HepG2 (cell line): ENCODE results near the gene SMIM1. TPM values are rescaled to one million over a fixed set of nuclear protein-coding genes. Genes with fewer than 3 reads are reported as not detected.

Experiments
- ATAC-seq: fragments of 200-7000 bp; cut with Tn5 transposase; 3 replicates; pipeline ENCODE4 v1.9.1; 2020; ENCODE audit warnings: mild to moderate bottlenecking, moderate library complexity
- BruUV-seq: library from RNA; stranded (reverse); fragments of 400-500 nt; replicated peaks from 2 replicates; lab custom pipeline; 2021; lab: Mats Ljungman, UMichigan
- CTCF ChIA-PET: fragments of 300-600 bp; formaldehyde crosslinking; extraction: SDS; loops from one replicate; lab custom pipeline; 2021; ENCODE audit warnings: low total read pairs, inconsistent platforms, low intra/inter-chr PET ratio; lab: Yijun Ruan, JAX
- POLR2A ChIA-PET: fragments of 350-600 bp; sonication (Branson Sonifier 250); formaldehyde crosslinking; loops from one replicate; lab custom pipeline; 2020; ENCODE audit warnings: antibody characterized with exemption, inconsistent platforms; lab: Yijun Ruan, JAX
- DNase-seq: peaks from one replicate; pipeline ENCODE4 v3.0.0-alpha.2; 2015; ENCODE audit warnings: low spot score
- FAIRE-seq: peaks from 3 replicates; lab custom pipeline; 2011; peaks lifted over from hg19 to GRCh38; lab: Jason Lieb, UNC
- H2AFZ ChIP-seq: one replicate; pipeline ENCODE4 v1.6.1; 2011; ENCODE audit warnings: low read length, inconsistent platforms
- H3K27ac ChIP-seq: fragments of 300-600 bp; 3 replicates; pipeline ENCODE4 v1.8.0; 2011; ENCODE audit warnings: mixed run types, mild to moderate bottlenecking, mixed read lengths, low read length, inconsistent platforms; ENCODE audit not compliant: insufficient read depth; ENCODE audit errors: extremely low read length
- H3K27me3 ChIP-seq, 2 experiments: fragments of 200-600 bp in 1 of 2; 2 replicates in 1 of 2; 3 replicates in 1 of 2; pipeline versions ENCODE4 v1.6.0 to v1.8.0; 2011; ENCODE audit warnings: low read length in 2 of 2, mild to moderate bottlenecking in 2 of 2, moderate library complexity in 2 of 2, inconsistent platforms in 1 of 2; ENCODE audit not compliant: insufficient read depth in 2 of 2, control insufficient read depth in 1 of 2
- H3K36me3 ChIP-seq, 2 experiments: fragments of 200-600 bp in 1 of 2; replicated peaks in 1 of 2; 2 replicates in 1 of 2; 3 replicates in 1 of 2; pipeline versions ENCODE4 v1.5.1 to v1.8.0; 2011; ENCODE audit warnings: low read length in 2 of 2, inconsistent platforms in 1 of 2; ENCODE audit not compliant: insufficient read depth in 2 of 2, control insufficient read depth in 1 of 2
- H3K4me1 ChIP-seq: 2 replicates; pipeline ENCODE4 v1.5.1; 2012; ENCODE audit warnings: low read length, inconsistent platforms; ENCODE audit not compliant: insufficient read depth
- H3K4me2 ChIP-seq: 2 replicates; pipeline ENCODE4 v1.6.0; 2011; ENCODE audit warnings: low read depth, low read length, inconsistent platforms
- H3K4me3 ChIP-seq, 3 experiments: fragments of 200-600 bp in 1 of 3; sonication (generic), shearing (Covaris generic) in 1 of 3; replicated peaks in 1 of 3; 2 replicates each; pipeline ENCODE4 v1.5.1; 2011 to 2016; ENCODE audit warnings: low read length in 3 of 3, inconsistent platforms in 2 of 3, low read depth in 2 of 3, mild to moderate bottlenecking in 2 of 3, control low read depth in 1 of 3, mixed read lengths in 1 of 3; ENCODE audit not compliant: insufficient read depth in 1 of 3
- H3K79me2 ChIP-seq: one replicate; pipeline ENCODE4 v1.6.1; 2011; ENCODE audit warnings: low read length, inconsistent platforms; ENCODE audit not compliant: insufficient read depth
- H3K9ac ChIP-seq: 2 replicates; pipeline ENCODE4 v1.6.0; 2011; ENCODE audit warnings: mild to moderate bottlenecking, low read depth, low read length, inconsistent platforms; ENCODE audit not compliant: insufficient read depth
- H3K9me3 ChIP-seq: 2 replicates; pipeline ENCODE4 v1.5.1; 2012; ENCODE audit warnings: mild to moderate bottlenecking, low read length
- H4K20me1 ChIP-seq: 2 replicates; pipeline ENCODE4 v1.6.0; 2011; ENCODE audit warnings: inconsistent platforms, mild to moderate bottlenecking, low read length, moderate library complexity; ENCODE audit not compliant: insufficient read depth
- CREM ChIP-seq, 2 experiments: sonication (generic) in 1 of 2; formaldehyde crosslinking in 1 of 2; IDR thresholded peaks; 2 replicates each; pipeline versions ENCODE4 v1.4.0 to v1.6.1; 2016 to 2020; ENCODE audit warnings: antibody characterized with exemption in 1 of 2, mild to moderate bottlenecking in 1 of 2, missing genetic modification reagents in 1 of 2
- EED ChIP-seq: sonication (generic); formaldehyde crosslinking; IDR thresholded peaks from 2 replicates; pipeline ENCODE4 v1.5.0; 2020; ENCODE audit warnings: mild to moderate bottlenecking, missing genetic modification reagents
- FOXA3 ChIP-seq: IDR thresholded peaks from 2 replicates; pipeline ENCODE4 v1.6.1; 2016; ENCODE audit warnings: missing genetic modification reagents, missing compliant biosample characterization
- HNF1A ChIP-seq, 2 experiments: sonication (generic) in 1 of 2; formaldehyde crosslinking in 1 of 2; IDR thresholded peaks; 2 replicates each; pipeline versions ENCODE4 v1.4.0 to v1.6.1; 2016 to 2020; ENCODE audit warnings: borderline replicate concordance in 1 of 2, low read depth in 1 of 2, mild to moderate bottlenecking in 1 of 2, missing genetic modification reagents in 1 of 2
- MYC ChIP-seq: sonication (generic); formaldehyde crosslinking; IDR thresholded peaks from 2 replicates; pipeline ENCODE4 v1.9.0; 2021; ENCODE audit warnings: missing genetic modification reagents, borderline replicate concordance
- ZNF234 ChIP-seq: sonication (generic); formaldehyde crosslinking; conservative IDR thresholded peaks from 2 replicates; pipeline ENCODE4 v1.5.1; 2020; ENCODE audit warnings: mild to moderate bottlenecking, missing genetic modification reagents
- ZNF431 ChIP-seq: sonication (generic); formaldehyde crosslinking; IDR thresholded peaks from 2 replicates; pipeline ENCODE4 v1.9.0; 2022; ENCODE audit warnings: missing genetic modification reagents, low read depth, mild to moderate bottlenecking, borderline replicate concordance
- ZNF446 ChIP-seq: sonication (generic); formaldehyde crosslinking; IDR thresholded peaks from 2 replicates; pipeline ENCODE4 v1.5.0; 2020; ENCODE audit warnings: mild to moderate bottlenecking, missing genetic modification reagents
- ZNF557 ChIP-seq: sonication (generic); formaldehyde crosslinking; IDR thresholded peaks from 2 replicates; pipeline ENCODE4 v1.4.0; 2020; ENCODE audit warnings: missing genetic modification reagents
- ZNF564 ChIP-seq: sonication (generic); formaldehyde crosslinking; IDR thresholded peaks from 2 replicates; pipeline ENCODE4 v1.8.1; 2023; ENCODE audit warnings: mild to moderate bottlenecking, missing genetic modification reagents
- ZNF605 ChIP-seq: sonication (generic); formaldehyde crosslinking; IDR thresholded peaks from 2 replicates; pipeline ENCODE4 v1.8.0; 2022; ENCODE audit warnings: mild to moderate bottlenecking, missing genetic modification reagents
- ZNF883 ChIP-seq: sonication (generic); formaldehyde crosslinking; IDR thresholded peaks from 2 replicates; pipeline ENCODE4 v1.5.1; 2020; ENCODE audit warnings: mild to moderate bottlenecking, missing genetic modification reagents; ENCODE audit errors: not compliant biosample characterization
- WGBS: methylation state at CpG from one replicate; pipeline ENCODE4 v1.1.6; 2017; ENCODE audit warnings: low lambda C conversion rate; 5-methylcytosine and 5-hydroxymethylcytosine counted together
- in situ Hi-C: cut with HindIII; loops from 2 replicates; pipeline ENCODE4 v1.10.0; 2017; ENCODE audit warnings: low pct_unique_long_range_greater_than_20kb; ENCODE audit not compliant: extremely low pct_ligation_motif_present
- intact Hi-C: fragments of 100-400 bp; cut with micrococcal nuclease; formaldehyde crosslinking; loops from one replicate; pipeline ENCODE4 v1.10.0; 2022; ENCODE audit not compliant: unreplicated experiment
- polyA plus RNA-seq, 8 experiments: library from polyadenylated mRNA; depleted of rRNA in 3 of 8; stranded (reverse) in 7 of 8; unstranded in 1 of 8; fragments of >200 nt; fragmentation: Illumina TruSeq in 4 of 8; extraction: Trizol in 4 of 8; gene quantifications; 2 replicates each; pipeline versions ENCODE4 v1.2.1 to v1.2.3, GENCODE V29; 2011 to 2016; ENCODE audit warnings: low read depth in 4 of 8, missing spikeins in 1 of 8, mixed read lengths in 1 of 8; ENCODE audit not compliant: insufficient read depth in 1 of 8
- total RNA-seq, 5 experiments: library from RNA; depleted of rRNA; stranded (reverse); fragments of >200 nt; fragmentation: Illumina TruSeq; extraction: Trizol; gene quantifications; 2 replicates each; pipeline ENCODE4 v1.2.3, GENCODE V29; 2016; ENCODE audit warnings: low read depth in 1 of 5
- TF ChIP-seq, protein P1 (sequence below): sonication (generic); formaldehyde crosslinking; IDR thresholded peaks from 2 replicates; pipeline ENCODE4 v1.9.0; 2022; ENCODE audit warnings: missing genetic modification reagents, mild to moderate bottlenecking, borderline replicate concordance
- TF ChIP-seq, protein P2 (sequence below): sonication (generic); formaldehyde crosslinking; IDR thresholded peaks from 2 replicates; pipeline ENCODE4 v1.5.0; 2020; ENCODE audit warnings: mild to moderate bottlenecking, missing genetic modification reagents, borderline replicate concordance

SMIM1 gene
- total and polyA plus RNA-seq, 2 of the 13 experiments (the other 11 are each of a cell fraction or from before 2014, with no cell fraction given), result 12.4 to 56.3 TPM

GRCh38 chr1:3773572-3774275, 1.2 kb downstream of the SMIM1 start:
- intact Hi-C loops, result loop anchor here (10.0 kb wide), 1 partner anchor 131 kb away; the partner anchor contains the start of gene C1orf174
- Histone ChIP-seq H3K9ac (peak overlapping the region; percentile 81), H3K27me3 (no peaks in the 10 kb centered on the region), H3K4me1 (peaks cover 63% of the 10 kb centered on the region), H3K4me2 (peak overlapping the region; percentile 93), H3K27ac (peak overlapping the region; percentile 86), H3K9me3 (no peaks in the 10 kb centered on the region), H4K20me1 (no peaks in the 10 kb centered on the region), H3K36me3 (no peaks in the 10 kb centered on the region), H3K79me2 (peaks cover 18% of the 10 kb centered on the region), H2AFZ (no peak overlapping the region), H3K4me3 (peak overlapping the region; percentile 89 to 90 (median 90))
- DNase-seq, result peak; percentile 13
- no TSS peak for BruUV-seq
- ChIA-PET CTCF (no interaction called here), POLR2A (interaction anchor here (1.1 to 1.8 kb wide), 2 partner anchors 11 to 16 kb away, joined by 5 to 10 read pairs; no protein-coding TSS in a partner anchor)
- no peak for ATAC-seq
- in situ Hi-C loops, result no loop called here
- WGBS, result no CpG with 5 or more reads among the region's 16 CpGs
- no peak for FAIRE-seq
- TF ChIP-seq ZNF431 (CRISPR knock-in tag) (no peak), CREM (IDR thresholded peaks at IDR 0.05) (0 out of 2 replicates have a peak, but pooled peaks have one; percentile 6), CREM (CRISPR knock-in tag; IDR thresholded peaks at IDR 0.05) (no peak), FOXA3 (0 out of 2 replicates have a peak, but pooled peaks have one; percentile 2), ZNF234 (CRISPR knock-in tag) (no peak), HNF1A (IDR thresholded peaks at IDR 0.05; ENCODE audit: low read depth) (no peak), HNF1A (CRISPR knock-in tag; IDR thresholded peaks at IDR 0.05; ENCODE audit: borderline replicate concordance) (peak; percentile 11; the same call in 1 of the 2 replicates), ZNF446 (CRISPR knock-in tag) (peak; percentile 58; the same call in 1 of the 2 replicates), ZNF564 (CRISPR knock-in tag) (no peak), EED (CRISPR knock-in tag) (0 out of 2 replicates have a peak, but pooled peaks have one; percentile 15), MYC (CRISPR knock-in tag) (peak; percentile 38; the same call in 1 of the 2 replicates), ZNF557 (CRISPR knock-in tag) (0 out of 2 replicates have a peak, but pooled peaks have one; percentile 14), ZNF883 (CRISPR knock-in tag) (peak; percentile 7), ZNF605 (CRISPR knock-in tag) (0 out of 2 replicates have a peak, but pooled peaks have one; percentile 42)
- TF ChIP-seq, protein P1, sequence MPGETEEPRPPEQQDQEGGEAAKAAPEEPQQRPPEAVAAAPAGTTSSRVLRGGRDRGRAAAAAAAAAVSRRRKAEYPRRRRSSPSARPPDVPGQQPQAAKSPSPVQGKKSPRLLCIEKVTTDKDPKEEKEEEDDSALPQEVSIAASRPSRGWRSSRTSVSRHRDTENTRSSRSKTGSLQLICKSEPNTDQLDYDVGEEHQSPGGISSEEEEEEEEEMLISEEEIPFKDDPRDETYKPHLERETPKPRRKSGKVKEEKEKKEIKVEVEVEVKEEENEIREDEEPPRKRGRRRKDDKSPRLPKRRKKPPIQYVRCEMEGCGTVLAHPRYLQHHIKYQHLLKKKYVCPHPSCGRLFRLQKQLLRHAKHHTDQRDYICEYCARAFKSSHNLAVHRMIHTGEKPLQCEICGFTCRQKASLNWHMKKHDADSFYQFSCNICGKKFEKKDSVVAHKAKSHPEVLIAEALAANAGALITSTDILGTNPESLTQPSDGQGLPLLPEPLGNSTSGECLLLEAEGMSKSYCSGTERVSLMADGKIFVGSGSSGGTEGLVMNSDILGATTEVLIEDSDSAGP (CRISPR knock-in tag), result peak; percentile 41
- TF ChIP-seq, protein P2, sequence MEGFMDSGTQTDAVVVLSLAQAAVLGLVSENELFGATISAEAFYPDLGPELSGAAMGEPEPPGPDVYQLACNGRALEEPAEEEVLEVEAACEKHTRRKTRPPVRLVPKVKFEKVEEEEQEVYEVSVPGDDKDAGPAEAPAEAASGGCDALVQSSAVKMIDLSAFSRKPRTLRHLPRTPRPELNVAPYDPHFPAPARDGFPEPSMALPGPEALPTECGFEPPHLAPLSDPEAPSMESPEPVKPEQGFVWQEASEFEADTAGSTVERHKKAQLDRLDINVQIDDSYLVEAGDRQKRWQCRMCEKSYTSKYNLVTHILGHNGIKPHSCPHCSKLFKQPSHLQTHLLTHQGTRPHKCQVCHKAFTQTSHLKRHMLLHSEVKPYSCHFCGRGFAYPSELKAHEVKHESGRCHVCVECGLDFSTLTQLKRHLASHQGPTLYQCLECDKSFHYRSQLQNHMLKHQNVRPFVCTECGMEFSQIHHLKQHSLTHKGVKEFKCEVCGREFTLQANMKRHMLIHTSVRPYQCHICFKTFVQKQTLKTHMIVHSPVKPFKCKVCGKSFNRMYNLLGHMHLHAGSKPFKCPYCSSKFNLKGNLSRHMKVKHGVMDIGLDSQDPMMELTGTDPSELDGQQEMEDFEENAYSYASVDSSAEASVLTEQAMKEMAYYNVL (CRISPR knock-in tag), result 0 out of 2 replicates have a peak, but pooled peaks have one; percentile 23
